Prostate gland (tissue), 2 donors: ENCODE measurements around the gene MTHFR.

Experiments
- CTCF ChIP-seq, 4 experiments: fragments of 200-600 bp in 2 of 4; fragments of 450-650 bp in 2 of 4; sonication (generic) in 2 of 4; IDR thresholded peaks; 1 replicate in 3 of 4; 2 replicates in 1 of 4; pipeline ENCODE4 v1.5.1; 2016 to 2019; ENCODE audit warnings: antibody characterized with exemption in 4 of 4, mild to moderate bottlenecking in 2 of 4, moderate library complexity in 2 of 4
- POLR2A ChIP-seq: fragments of 450-650 bp; IDR thresholded peaks from one replicate; pipeline ENCODE4 v1.6.1; 2016; ENCODE audit warnings: antibody characterized with exemption, mild to moderate bottlenecking
- POLR2AphosphoS5 ChIP-seq: sonication (generic); formaldehyde crosslinking; IDR thresholded peaks from one replicate; pipeline ENCODE4 v1.6.1; 2017; ENCODE audit warnings: antibody characterized with exemption

GRCh38 chr1:11784993-11785769, 20.6 kb downstream of the MTHFR start:
- TF ChIP-seq CTCF (IDR thresholded peaks at IDR 0.05) (peak; percentile 62 to 90 (median 74)), POLR2A (peak; percentile 29), POLR2AphosphoS5 (peak; percentile 19)
